Right lobe of liver (tissue), 4 donors: ENCODE results near the gene NOS3.

Source experiments
- POLR2A ChIP-seq: fragments of 450-650 bp; IDR thresholded peaks from one replicate; pipeline ENCODE4 v1.6.1; 2017; ENCODE audit warnings: antibody characterized with exemption, mild to moderate bottlenecking
- TF ChIP-seq, protein P1 (sequence below), 4 donors: fragments of 200-600 bp in 3 of 4; fragments of 450-650 bp in 1 of 4; IDR thresholded peaks; one replicate each; pipeline versions ENCODE4 v1.5.1 to v1.8.0; 2016 to 2022; ENCODE audit warnings: antibody characterized with exemption in 4 of 4, mild to moderate bottlenecking in 2 of 4
- donor health status: DM: no; HTN: no; CAD: no.
- donor health status: DM: no; HTN: no; CAD: no.
- donor health status: DM: no; HTN: yes; CAD: no.

DNA sequence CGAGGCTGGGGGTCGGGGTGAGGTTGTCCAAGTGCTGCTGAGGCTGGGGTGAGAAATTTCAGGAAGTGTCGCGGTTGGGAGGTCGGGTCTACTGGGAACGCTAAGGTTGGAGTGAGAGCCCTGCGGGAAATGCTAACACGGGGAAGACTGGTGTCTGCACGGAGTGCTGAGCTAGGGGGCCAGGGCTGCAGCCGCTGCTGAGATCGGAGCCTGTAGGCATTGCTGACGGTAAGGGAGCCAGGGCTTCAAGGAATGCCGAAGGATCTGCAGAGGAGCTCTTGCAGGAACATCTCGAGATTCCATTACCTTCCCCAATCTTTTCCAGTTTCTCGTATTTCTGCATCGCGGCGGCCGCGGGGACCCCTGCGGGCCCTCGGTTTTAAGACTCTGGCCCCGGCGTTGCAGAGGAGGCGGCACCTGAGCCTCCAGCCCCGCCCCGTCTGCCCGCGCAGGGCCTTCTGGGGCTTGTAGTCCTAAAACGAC, 66.7 kb downstream of the NOS3 start, which contains the start of gene CDK5:
- no peak for TF ChIP-seq POLR2A
- TF ChIP-seq, protein P1, sequence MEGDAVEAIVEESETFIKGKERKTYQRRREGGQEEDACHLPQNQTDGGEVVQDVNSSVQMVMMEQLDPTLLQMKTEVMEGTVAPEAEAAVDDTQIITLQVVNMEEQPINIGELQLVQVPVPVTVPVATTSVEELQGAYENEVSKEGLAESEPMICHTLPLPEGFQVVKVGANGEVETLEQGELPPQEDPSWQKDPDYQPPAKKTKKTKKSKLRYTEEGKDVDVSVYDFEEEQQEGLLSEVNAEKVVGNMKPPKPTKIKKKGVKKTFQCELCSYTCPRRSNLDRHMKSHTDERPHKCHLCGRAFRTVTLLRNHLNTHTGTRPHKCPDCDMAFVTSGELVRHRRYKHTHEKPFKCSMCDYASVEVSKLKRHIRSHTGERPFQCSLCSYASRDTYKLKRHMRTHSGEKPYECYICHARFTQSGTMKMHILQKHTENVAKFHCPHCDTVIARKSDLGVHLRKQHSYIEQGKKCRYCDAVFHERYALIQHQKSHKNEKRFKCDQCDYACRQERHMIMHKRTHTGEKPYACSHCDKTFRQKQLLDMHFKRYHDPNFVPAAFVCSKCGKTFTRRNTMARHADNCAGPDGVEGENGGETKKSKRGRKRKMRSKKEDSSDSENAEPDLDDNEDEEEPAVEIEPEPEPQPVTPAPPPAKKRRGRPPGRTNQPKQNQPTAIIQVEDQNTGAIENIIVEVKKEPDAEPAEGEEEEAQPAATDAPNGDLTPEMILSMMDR (IDR thresholded peaks at IDR 0.05): no peak
